ENCODE measurements around the gene COL18A1.

COL18A1 gene

DNA sequence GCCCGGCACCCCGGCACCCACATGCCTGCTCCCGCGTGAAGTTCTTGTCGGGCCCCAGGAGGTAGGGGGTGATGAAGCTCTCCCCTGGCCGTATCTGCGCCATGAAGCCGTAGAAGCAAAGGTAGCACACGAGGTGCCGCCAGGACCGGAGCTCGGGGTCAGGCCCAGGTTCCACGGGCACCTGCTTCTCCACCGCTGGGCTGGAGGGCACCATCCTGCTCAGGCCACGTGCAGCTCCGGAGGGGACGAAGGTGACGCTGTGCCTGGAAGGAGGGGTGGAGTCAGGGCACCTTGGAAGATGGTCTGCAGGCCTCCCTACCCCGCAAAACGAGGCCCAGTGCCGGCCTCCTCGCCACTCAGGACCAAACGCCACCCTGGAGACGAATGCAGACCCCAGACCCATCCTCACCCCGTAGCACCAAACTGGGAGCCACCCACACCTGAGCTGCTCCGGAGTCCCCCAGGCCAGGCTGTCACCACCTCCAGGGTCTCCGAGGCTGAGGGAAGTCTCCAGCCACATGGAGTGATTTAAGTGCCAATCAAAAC lies 132.9 kb downstream of the COL18A1 start:
- DNase-seq, result no peak

DNA sequence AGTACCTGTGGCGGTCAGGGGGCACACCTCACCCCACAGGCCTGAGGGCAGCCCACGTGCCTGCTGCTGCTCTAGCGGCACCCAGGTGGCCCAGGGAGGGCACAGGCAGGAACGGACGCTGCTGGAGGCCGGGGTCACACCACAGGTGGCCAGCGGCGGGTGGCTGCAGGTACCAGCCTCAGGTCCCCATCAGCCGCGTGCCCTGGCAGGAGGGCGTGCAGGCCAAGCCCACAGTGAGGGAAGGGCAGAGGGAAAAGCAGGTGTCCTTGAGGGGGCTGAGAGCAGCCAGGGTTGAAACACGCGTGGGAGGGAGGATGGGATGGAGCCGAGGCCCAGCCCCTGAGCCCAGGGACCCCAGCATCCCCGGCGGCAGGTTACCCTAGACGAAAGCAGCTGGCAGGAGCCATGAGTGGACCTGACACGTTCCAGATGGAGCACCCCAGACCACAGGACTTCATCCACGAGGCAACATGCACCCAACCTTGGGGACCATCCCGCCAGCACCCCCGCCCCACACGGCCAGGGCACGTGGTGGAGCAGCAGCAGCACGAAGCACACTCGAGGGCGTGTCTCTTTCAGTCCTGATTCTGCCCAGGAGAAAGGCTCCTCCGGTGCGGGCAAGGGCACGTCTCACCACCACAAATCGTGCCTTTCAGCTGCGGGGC lies 133.5 kb downstream of the COL18A1 start:
- no peak for DNase-seq

DNA sequence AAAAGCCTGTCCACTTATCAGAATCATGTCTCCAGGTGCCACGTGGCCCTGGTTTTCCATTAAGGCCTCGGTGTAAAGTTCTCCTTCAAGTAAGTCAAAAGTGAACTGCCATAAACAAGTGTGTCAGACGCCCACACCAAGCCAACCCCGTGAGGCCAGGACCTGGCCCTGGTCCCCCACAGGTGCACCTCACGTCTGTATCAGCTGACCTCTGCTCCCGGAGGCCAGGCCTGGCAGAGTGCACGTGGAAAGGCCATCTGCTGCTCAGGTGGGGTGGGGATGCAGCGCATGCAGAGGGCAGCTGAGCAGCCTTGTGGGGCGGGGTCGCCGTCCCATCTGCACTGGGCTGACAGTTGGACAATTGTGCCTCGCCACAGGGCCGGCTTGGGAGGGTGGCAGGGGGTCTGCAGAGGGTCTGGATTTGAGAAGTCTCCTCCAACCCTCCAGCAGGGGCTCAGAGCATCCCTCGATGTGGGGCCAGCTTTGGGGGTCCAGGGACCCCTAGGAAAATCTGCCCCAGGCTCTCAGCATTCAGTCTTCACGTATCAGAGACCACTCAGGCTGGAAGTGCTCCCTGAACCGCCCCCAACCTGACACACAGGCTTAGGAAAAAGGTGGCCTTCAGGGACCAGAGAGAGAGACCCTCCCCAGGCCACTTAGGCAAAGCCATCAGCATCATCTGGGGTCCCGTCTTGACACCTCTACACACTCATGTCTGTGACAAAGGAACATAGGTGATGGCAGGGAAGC lies 134.3 kb downstream of the COL18A1 start:
- DNase-seq, result no peak

DNA sequence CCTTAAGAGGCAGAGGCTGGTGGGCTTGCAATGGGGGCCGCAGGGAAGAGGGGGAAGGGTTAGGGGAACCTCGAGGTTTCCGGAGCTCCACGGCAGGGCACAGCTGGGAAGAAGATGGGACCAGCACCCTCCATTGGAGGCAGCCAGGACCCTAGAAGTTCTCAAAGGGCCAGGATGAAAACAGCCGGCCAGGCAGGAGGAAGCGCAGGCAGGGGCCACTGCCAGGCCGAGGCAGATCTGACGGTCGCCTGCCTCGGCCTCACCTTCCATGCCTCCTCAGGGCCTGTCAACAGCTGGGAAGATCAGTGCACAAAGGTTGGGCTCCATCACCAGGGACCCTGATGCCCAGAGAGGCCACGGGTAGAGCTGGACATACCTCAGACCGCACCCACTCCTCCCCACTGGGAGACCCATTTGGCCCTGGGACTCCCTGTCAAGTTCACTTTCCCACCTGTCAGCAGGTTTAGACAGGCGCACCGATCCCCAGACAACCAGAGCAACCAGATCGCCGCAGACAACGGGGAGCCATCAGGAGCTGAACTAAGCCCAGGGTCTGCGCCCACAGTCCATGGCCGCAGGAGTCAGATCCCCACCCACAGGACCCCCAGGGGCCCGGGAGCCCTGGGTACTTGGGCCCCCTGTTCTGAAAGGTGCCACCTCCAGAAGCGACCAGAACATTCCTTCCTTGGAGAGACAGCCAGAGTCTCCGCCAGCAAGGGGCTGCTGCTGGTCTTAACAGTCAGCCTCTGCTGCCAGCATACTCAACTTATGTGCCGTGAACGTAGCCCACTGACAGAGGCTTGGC lies 135.0 kb downstream of the COL18A1 start:
- no peak for DNase-seq

DNA sequence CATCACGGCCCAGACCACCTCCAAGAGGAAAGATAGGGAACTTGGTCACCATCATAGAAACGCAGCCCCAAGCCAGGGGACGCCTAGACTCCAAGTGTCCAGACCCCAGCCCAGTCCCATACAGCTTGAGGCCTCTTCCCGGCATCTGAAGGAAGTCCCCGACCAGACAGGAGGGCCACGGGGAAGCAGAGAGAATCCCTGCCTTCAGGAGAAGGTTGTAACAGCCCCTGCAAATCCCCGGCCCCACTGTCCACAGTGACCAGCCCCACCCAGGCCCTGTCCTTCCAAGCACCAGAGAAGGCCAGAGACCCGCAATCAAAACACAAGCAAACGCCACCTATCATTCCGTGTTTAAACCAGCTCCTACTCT lies 135.6 kb downstream of the COL18A1 start:
- DNase-seq, result no peak

DNA sequence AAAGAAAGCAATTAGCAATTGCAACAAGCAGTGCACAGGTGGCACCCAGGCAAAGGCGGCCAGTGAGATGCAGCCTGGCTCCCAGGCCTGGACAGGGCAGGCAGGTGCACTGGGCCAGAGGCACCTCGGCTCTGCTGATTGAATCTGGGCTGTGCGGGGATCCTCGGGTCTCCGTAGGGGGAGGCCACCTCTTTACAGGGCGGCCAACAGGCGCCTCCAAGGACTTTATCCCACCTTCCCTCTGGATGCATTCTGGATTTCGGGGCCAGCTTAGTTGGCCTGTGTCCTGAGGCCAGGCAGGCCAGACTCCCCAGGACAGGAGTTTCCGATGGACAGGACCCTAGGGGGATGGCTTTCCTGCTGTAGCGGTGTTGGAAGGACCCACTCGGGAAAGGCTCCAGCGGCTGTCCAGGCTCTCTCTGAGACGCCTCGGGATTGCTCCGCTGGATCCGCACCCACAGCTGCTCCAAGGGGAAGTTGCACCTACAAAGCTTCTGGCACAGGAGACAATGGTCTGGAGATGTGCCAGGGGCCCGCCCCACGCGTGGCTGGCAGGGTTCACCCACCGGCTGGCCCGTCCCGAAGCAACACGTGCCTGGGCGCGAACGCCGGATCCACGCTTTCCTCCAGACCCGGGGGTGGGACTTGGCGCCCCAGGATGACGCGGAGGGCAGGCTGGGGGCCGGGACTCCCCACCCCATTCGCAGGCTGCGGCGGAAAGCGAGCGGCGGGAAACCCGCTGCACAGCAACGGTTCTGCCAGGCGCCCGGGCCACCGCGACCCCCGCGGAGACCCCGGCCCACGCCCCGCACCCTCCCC lies 136.5 kb downstream of the COL18A1 start:
- no peak for DNase-seq

DNA sequence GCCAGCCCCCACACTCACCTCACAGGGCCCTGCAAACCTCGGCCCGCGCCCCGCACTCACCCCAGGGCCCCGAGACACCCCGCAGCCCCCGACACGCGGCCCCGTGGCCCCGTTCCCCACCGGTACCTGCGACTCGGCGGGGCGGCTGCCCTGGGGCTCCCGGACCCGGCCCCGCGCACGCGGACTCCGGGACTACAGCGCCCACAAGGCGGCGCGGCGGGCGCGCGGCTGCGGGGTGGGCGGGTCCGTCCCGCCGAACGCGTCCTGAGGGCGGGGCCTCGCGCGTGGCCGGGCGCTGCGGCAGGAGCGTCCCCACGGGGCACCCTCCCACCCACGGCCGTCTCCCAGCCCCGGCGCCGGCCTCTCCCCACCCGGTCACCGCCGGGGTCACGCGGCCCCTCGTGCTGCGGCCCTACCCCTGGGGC lies 137.3 kb downstream of the COL18A1 start, which contains the start of gene SLC19A1:
Gene SLC19A1, minus strand, starts transcription at position 199 of the 425 bp plus-strand sequence. CDS start 4,481 bp downstream, outside the sequence.
- DNase-seq, result no peak

DNA sequence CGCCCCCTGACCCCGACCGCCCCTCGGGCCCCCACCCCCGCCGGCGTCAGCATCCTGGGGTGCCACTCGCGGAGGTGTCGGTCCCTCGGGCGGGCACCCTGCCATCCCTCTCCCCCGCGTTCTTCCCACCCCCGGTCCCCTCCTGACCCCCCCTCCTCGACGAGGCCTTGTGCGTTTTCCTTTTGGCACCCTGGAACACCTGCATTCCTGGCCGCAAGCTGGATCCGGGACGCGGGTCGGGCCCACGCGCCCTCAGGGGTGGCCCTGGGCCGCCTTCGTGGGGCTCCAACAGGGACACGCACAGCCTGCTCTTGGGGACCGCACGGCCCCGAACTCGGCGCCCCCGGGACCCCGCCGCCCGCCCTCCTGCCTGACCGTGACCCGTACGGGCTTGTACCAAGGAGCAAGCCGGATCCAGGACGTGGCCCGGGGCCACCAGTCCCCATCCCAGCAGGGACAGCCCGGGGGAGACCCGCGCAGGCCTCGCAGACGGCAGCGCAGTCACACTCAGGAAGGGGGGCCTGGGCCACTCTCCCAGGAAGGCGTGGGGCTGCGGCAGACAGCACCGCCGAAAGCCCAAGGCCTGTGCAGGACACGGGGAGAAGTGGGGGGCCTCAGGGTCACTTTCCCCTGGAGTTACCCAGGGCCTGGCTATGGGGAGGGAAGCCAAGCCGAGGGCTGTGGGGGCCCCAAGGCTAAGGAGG lies 137.9 kb downstream of the COL18A1 start:
- no peak for DNase-seq

DNA sequence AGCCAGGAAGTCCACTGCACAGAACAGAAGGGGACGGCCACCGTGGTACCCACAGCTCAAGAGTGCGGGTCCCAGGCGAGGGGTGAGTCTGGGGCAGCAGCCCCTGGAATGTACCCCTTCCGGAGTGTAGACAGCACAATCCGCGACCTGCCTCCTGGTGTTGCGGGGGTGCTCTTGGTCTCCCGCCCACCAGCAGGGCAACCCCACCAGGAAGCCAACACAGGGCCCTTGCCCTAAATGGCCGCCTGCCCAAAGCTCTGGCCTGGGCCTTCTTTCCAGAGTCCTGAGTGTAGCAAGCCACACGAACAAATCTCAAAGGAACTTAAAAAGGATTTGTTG lies 138.4 kb downstream of the COL18A1 start:
- no peak for DNase-seq

DNA sequence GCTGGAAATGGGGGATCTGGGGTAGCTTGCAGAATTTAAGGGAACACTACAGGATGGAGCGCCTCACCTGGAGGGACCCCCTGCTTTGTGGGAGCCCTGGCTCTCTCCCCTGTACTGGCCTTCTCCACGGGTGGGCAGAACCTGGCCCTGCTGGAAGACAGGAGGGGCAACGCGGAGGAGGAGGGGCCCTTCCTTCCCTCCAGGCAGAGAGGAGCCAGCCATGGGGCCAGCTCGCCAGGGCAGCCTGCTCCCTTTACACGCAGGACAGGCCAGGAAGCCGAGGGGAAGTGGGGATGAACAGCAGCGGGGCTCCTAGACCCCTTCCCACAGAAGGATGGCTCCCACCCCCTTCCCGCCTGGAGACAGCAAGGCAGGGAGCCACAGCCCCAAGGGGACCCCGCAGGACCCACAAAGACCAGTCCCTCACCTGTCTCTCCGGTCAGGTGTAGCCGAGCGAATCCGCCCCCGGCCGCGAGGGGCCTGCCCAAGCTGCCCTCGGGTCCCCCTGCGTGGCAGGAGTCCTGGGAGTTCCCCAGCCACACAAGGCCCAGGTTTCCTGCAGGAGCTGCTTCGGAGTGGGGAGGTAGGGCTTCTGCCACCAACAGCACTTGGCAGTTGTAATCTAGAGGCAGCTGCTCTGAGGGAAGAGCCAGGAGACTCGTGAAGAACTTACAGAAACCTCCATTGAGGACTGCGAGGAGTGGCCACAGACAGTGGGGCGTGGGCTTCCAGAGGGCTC lies 138.9 kb downstream of the COL18A1 start:
- DNase-seq, result no peak

DNA sequence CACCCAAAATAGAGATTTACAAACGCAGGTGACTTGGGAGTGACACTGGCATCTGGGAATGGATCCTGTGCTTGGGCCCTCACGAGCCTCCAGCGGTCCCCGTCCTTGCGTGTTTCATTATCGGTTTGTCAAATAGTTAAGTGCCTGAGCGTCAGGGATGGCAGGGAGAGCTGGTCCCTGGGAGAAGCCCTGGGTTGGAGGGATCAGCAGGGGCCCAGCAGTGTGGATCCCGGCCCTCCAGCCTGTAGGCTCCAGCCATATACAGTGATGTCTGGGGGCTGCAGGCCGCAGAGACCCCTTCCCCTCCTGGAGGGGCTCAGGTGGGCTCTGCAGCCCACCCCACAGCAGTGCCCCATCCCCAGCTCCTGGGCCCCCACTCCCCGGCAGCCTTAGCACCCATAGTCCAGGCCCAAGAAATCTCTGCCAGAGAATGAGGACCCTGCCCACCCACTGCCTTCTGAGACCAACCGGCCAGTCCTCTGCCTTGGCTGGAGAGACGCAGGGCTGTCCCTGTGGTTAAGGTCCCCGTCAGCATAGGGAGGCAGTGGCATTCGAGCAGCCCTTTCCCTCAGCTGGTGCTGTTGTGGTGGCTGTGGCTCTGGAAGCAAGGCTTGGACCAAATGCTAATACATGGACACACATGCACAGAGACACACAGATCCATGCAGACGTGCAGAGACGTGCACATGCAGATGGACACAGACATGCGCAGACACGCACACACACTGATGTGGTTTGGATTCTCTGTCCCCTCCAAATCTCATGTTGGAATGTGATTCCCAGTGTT lies 139.7 kb downstream of the COL18A1 start:
- DNase-seq, result no peak

DNA sequence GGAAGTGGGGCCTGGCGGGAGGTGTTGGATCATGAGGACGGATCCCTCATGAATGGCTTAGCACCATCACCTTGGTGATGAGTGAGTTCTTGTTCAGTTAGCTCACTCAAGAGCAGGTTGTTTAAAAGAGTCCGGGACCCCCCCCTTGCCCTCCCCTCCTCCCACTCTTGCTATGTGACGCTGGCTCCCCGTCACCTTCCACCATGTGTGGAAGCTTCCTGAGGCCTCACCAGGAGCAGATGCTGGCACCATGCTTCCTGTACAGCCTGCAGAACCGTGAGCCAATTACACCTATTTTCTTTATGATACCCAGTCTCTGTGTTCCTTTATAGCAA lies 140.2 kb downstream of the COL18A1 start:
- no peak for DNase-seq

DNA sequence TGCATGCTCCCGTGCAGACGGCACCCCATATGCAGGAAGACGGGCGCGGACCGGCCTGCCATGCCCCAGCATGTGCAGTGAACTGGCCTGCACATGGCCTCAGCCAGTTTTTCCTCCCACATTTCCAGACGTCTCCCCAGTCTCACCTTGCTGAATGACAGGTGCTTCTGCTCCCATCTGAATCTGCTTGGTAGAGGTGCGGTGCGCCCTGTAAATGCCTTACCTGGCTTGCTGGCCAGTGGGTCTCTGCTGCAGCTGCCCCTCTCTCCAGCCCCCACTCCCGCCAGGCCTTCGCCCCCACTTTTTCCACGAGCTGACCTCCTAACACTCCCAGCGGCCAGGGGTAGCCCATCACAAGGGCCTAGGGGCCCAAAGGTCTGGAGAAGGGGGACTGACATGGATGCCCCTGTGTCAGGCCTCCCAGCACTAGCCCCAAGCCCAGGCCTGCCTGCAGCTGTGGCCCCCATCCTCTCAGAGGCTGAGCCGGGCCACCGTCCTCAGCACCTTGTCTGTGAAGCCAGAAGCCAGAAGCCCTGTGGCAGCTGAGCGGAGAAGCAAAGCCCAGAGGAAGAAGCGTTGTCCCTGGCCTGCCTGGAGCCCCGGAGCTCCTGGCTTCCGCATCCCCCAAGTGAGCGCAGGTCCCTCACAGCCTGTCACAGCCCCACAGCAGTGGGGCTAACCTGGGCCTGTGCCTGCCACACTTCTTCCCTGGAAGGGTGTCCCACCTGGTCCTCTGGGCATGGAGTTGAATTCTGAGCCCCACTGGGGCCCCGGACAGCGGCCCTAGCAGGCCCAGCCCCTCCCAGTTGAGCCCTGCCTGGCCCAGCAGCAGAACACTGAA lies 140.9 kb downstream of the COL18A1 start:
- no peak for DNase-seq

DNA sequence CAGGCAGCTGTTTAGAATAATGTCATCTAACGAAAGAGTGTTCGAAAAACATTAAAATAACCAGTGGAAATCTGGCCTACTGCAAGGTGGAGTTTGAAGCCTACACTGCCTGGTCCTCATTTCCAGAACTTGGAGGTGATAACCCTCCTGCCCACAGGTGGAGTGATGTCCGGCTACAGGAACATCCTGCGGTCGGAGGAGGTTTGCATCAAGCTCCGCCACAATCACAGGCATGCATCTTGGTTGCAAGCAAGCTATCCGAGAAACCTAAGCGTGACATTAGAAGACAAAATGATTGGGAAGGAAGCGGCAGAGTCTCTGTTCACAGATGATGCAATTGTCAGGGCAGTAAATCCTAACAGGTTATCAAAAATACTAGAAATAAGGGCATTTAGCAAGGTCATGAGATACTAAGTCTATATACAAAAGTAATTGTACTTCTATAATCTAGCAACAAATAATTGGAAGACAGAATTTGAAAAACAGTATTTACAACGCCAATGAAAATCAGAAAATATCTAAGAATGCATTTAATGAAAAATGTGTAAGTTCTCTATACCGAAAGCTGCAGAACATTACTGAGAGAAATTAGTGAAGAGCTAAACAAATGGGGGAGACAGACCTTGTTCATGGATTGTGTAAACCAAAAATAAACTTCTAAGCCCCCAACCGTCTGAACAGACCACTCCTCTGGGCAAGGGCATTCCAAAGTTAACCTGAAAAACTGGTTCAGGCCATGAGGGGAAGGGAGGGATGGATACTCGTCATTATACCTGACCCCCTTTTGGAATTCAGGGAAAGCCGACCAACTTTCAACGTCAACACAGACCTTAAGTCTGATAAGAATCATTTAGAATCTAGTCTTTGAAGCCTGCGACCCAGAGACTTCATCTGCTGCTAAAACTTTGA lies 141.9 kb downstream of the COL18A1 start:
- no peak for DNase-seq

DNA sequence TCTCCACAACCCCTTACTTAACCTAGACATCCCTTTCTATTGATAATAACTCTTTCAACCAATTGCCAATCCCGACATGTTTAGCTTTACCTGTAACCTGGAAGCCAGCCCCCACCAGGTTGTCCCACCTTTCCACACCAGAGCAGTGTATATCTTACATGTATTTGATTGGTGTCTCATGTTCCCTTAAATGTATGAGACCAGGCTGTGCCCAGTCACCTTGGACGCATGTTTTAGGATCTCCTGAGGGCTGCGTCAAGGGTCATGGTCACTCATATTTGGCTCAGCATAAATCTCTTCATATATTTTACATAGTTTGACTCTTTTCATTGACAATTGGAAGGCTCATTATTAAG lies 142.6 kb downstream of the COL18A1 start:
- no peak for DNase-seq

DNA sequence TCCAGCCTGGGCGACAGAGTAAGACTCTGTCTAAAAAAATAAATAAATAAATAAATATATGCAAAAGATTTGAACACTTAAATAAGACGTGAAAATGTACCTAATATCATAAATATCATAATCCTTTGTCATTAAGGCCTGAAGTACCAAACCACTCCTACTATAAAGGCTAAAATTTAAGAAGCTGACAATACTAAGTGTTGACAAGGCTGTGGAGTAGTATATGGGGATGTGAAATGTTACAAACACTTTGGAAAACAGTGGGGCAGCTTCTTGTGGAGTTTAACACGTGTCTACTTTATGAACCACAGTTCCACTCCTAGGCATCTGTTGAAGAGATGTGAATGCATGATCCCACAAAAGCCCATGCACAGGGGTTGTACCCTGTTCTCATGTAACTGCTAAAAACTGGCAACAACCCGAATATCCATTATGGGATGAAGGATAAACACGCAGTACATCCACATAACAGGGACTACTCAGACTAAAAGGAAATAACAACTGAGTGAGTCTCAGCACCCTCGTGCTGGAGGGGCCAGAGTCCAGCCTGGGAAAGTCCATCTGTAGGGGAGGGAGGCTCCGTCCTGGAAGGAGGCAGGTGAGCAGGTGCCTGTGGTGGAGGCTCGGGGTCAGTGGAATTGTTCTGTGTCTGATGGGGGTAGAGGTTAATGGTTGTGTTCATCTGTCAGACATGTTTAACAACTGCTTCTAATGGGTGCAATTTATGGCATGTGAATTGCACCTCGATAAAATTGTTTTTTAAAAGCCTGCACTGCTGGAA lies 143.9 kb downstream of the COL18A1 start:
- no peak for DNase-seq

DNA sequence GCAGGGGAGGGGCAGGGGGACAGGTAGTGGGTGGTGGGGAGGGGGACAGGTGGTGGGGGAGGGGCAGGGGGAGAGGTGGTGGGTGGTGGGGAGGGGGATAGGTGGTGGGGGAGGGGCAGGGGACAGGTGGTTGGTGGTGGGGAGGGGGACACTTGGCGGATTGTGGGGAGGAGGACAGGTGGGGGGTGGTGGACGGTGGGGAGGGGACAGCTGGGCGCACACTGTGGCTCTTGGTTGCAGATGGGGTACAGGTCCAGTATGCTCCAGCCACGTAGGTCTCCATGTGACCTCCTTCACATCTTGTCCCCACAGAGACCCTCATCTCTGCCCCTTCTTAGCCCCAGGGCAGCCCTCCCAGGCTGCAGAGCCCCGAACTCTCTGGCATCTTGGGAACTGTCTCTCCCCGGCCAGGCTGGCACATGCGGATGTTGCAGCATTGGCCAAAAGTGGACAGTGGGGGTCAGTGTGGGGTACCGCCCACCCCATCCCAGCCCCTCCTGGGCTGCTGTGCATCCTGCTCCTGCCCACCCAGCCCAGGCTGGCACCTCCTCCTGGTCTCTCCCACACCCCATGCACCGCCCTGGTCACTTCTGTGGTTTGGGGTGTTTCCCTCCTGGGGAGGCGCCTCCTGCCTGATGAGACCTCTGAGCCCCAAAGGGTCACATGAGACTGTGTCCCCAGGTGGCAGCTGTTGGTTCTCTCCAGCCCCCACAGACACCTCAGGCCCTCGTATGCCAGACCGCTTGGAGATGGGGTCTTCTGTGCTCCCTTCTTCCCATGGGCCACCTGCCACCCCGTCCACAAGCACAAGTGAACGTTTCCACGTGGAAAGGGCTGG lies 144.9 kb downstream of the COL18A1 start:
- DNase-seq, result no peak
